NCI-H128 (cell line): Measurements from ENCODE around the gene SLC15A5.

Experiments used
- DNase-seq: peaks from one replicate; lab custom pipeline; 2025; ENCODE audit not compliant: unreplicated experiment; lab: John Stamatoyannopoulos, UW

The SLC15A5 gene

DNA sequence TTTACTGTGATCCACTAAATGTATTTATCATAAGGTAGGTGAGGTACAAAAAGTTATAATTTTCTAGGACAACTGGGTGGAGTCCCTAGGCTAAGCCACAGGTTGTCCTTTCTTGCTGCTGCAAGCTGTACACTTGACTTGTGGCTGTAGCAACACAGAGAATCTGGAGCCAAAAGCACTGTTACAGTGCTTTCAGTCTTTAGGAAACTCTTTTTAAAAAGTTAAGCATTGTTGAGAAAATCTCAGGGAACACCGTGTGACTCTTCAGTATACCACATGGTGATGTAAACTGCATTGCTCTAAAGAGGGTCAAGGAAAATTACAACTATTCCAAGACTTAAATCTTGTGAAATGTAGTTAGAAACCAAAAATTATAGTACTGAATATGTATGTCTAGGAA is 11.4 kb downstream of the SLC15A5 start:
- no peak for DNase-seq

GRCh38 chr12:16261944-16262475 is 15.5 kb downstream of the SLC15A5 start:
- DNase-seq: no peak

DNA sequence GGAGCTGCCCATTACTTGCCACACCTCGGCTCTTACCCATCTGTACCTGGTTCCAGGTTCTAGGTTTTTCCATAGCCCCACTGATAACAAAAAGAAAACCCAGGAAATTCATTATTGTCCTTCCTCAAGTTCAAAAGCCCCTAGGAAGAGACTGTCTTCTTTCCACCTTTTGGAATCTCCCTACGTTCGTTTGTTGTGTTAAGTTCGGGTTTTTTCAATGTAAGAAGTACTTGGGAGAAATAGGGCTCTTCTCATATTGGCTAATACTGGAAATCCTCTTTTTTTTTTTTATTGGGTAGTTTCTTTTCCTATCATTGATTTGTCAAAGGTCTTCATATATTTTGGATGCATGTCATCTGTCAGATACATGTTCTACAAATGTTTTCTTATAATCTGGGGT is 17.3 kb downstream of the SLC15A5 start:
- DNase-seq: no peak

- no peak for DNase-seq
Observed at GRCh38 chr12:16258963-16259362, 18.5 kb downstream of the SLC15A5 start.

GRCh38 chr12:16246264-16246663 is 31.2 kb downstream of the SLC15A5 start:
- no peak for DNase-seq

- DNase-seq: no peak
Observed at GRCh38 chr12:16245209-16245608, 32.3 kb downstream of the SLC15A5 start.

DNA sequence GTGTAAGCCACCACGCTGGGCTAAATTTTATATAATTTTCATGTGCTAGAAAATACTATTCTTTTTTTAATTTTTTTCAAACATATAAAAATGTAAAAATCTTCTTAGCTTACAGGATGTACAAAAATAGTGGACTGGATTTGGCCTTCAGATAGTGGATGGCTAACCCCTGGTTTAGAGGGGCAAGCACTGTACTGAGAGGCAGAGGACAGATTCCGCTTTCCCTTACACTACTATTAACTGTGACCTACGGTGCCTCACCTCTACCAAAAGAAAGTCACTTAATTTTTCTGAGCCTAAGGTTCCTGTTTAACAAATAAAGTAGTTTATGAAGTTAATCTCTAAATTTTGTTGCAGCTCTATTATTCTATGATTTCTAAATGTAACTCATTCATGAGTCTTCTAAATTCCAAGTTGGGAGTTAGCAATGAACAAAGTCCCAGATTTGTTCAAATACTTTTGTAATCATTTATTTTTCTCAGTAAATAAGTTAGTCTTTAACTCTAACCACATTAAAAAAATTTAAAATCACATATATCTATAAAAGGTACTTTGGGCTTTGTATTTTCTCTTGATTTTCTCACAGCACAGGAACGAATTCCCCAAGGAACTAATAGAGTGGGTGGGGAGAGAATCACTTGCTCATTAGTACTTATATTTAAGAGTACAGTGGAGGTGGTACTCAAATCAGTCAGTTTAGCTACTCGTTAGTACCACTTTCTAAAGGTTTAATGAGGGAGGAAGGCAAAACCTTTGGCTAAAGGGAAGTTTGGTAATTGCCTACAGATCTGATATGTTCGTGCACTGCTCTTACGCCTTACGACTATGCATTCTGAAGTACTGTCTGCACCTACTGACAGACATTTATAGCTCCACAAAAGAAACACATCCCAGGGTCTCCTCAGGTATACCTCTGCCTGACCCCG is 33.7 kb downstream of the SLC15A5 start:
- no peak for DNase-seq

- DNase-seq: no peak
Observed at GRCh38 chr12:16241346-16241745, 36.1 kb downstream of the SLC15A5 start.

DNA sequence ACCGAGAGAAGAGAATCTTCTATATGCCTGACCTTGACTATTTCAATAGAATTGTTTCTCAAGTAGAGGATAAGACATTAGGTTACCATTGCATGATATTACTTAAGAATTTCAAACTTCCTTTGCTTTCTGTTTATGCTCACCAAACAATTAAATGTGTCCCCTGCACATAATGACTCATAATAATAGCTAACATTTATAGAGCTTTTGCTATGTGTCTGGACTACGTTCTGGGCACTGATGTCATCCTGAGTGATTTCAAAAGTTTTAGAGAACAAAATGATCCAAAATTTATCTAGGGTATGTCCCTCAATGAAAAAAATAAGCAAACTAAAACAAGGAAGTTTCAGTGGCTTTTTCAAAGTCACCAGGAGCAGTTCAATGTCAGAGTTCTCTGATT is 38.8 kb downstream of the SLC15A5 start:
- DNase-seq: no peak

DNA sequence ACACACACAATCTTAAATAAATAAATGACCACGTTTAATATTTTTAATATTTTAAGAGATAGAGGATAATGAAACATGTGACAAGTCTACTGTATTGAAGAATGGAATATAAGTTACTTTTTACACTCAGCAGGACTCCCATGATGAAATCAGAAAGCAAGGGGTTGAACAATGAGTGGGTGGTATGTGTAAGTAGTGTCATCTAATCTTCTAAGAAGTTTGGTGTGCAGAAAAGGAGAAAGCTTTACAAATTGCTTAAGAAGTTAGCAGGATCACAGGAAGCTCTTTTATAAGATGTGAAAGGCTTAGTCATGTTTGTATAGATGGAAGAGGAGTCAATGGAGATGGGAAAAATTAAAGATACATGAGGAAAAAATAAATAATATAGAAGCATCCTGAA is 47.8 kb downstream of the SLC15A5 start:
- DNase-seq: no peak

- DNase-seq: no peak
Observed at GRCh38 chr12:16228067-16228466, 49.4 kb downstream of the SLC15A5 start.

DNA sequence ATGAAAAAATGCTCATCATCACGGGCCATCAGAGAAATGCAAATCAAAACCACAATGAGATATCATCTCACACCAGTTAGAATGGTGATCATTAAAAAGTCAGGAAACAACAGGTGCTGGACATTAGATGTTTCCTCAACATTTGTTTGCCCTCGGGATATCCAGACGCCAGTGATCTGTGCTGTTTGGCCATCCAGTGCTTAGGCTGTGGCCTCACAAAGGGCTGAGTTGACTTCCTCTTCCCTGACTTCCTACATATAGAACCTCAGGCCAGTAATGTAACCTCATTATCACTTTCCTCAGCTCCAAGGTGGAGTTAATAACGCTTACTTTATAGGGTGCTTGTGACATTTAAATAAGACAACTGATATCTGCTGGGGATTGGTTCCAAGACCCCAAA is 51.8 kb downstream of the SLC15A5 start:
- no peak for DNase-seq

DNA sequence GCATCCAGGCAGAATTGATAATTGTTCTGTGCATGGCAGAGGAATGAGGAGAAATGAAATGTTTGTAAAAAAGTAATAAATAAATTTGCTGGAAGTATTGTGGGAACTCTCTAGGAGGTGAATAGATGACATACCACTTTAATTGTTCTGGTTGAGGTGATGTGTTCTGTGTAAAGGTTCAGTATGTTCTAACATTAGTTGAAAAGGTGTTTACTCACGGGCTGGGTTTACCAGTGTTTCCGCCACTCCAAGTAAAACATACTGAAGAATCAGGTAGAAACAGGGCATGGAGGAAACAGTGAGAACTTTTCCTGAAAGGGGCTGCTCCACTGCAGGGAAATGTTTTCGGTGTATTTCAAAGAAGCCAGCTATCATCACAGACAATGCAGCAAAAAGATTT is 53.3 kb downstream of the SLC15A5 start:
- DNase-seq: no peak

DNA sequence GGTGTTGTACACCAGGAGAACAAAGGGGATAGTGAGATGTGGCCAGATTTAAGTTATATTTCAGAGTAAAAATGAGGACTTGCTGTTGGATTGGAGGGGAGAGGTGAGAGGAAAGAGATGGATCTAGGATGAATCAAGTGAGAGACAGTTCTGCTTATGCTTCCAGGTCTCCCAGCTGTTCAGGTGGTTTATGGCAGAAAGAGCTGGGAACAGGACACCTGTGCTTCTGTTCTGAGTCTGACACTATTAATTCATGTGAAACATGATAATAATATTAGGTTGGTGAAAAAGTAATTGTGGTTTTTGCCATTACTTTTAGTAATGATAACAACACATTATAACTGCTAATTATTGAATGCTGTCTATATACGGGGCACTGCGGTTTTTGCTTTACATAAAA is 55.7 kb downstream of the SLC15A5 start:
- DNase-seq: no peak

- DNase-seq: no peak
Observed at GRCh38 chr12:16220120-16220519, 57.4 kb downstream of the SLC15A5 start.

GRCh38 chr12:16218934-16219751 is 58.3 kb downstream of the SLC15A5 start:
- no peak for DNase-seq

DNA sequence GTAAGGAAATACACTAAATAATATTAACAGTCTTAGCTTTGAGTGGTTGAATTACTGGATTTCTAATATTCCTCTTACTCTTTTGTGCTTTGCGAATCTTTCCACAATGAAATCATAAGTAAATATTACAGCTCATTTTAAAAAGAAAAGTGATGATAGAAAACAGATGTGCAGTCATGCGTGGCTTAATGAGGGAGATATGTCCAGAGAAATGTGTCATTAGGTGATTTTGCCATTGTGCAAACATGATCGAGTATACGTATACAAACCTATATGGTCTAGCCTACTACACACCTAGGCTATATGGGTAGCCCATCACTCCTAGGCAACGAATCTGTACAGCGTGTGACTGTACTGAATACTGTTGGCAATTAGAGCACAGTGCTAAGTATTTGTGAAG is 59.3 kb downstream of the SLC15A5 start:
- no peak for DNase-seq

DNA sequence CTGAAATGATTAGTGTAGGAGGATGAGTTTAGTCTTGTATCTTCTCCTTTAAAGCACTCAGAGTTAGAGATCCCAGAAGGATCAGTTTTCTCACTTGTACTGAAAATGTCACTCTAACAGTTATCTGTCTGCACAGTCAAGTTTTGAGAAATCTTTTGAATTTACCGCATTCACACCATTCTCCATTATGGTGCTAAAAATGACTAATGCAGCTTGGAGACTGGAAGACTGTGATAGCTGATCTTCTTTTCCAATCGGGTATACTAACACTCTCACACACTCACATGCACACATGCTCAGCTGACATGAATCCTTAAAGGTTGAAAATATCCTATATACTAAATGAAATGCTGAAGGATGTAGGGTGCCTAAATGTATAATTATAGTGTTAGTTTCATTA is 65.8 kb downstream of the SLC15A5 start:
- DNase-seq: no peak

DNA sequence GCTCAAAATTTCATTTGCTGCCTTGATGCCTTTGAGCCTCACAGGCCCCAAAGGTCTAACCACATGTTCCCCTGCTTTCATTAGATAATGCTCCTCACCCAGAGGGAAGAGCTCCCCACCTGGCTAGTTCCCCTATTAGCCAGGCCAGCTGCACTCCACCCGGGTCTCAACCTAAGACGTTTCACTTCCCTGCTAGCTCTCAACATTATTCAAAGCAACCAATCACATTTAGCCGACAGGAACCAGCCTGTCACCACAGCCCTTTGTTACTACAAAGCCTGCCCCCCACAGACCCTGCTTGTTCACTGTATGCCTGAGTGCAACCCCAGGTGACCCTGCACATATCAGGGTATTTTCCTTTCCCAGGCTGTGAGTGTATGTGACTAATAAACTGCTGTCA is 78.6 kb downstream of the SLC15A5 start:
- no peak for DNase-seq

- no peak for DNase-seq
Observed at GRCh38 chr12:16197600-16197999, 79.9 kb downstream of the SLC15A5 start.

DNA sequence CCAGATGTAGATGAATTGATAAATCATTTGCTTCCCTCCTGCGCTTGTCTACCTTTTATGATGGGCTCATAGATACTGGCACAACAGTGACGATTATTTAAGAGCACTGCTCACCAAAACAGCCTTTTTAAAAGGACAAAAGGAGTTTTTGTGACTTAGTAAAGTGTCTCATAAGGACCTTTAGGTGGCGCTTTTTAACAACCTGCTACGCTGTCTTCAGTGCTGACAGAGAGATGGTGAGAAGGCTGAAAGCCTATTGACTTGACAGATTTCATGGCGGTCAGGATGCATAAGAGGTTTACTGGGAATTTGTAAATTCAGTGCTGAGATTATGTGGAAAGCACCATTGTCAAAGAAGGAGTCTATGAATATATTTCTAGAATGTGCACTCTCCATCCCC is 87.6 kb downstream of the SLC15A5 start:
- DNase-seq: peak; percentile 4

DNA sequence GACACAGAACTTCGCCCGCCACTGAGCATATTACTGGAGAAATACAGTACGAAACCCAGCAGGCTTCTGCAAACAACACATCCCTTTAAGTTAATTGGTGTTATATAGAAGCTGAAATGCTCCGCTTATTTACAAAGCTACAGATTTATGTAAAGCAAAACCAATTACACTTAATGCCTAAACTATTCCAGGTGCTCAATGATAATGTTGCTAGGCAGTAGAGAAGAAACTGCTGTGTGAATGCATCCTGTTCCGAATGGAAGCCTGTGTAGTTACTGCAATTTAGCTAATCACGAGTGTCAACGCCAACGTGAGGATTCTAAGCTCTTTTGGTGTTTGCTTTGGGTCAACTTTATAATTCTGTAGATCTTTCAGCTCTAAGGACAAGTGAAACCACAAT is 89.8 kb downstream of the SLC15A5 start:
- DNase-seq: peak; percentile 67
